NB4 (cell line): Measurements from ENCODE around the gene PNPO.

Source experiments
- DNase-seq: peaks from one replicate; pipeline ENCODE4 v3.0.0; 2010; ENCODE audit warnings: low read depth
- H3K4me3 ChIP-seq: one replicate; pipeline ENCODE4 v1.5.1; 2011; ENCODE audit warnings: mild to moderate bottlenecking, low read depth, low read length, moderate library complexity
- CTCF ChIP-seq: IDR thresholded peaks from one replicate; pipeline ENCODE4 v1.5.1; 2012; ENCODE audit warnings: low read depth, low read length
- MAX ChIP-seq: IDR thresholded peaks from 2 replicates; pipeline ENCODE4 v1.6.1; 2011; ENCODE audit warnings: low read depth, low read length
- MYC ChIP-seq: IDR thresholded peaks from 2 replicates; pipeline ENCODE4 v1.6.1; 2011; ENCODE audit warnings: low read depth, low read length
- POLR2A ChIP-seq: IDR thresholded peaks from 2 replicates; pipeline ENCODE4 v1.6.1; 2011; ENCODE audit warnings: mild to moderate bottlenecking; ENCODE audit not compliant: insufficient read length; ENCODE audit errors: extremely low read depth

PNPO gene

GRCh38 chr17:47941246-47942095 is at the start of gene PNPO:
Gene PNPO (plus strand): TSS chr17:47941571. CDS start chr17:47941676, 105 bp downstream.
- peak; percentile 98 for TF ChIP-seq MYC
- peak; percentile 57 for TF ChIP-seq POLR2A
- peak; percentile 97 for TF ChIP-seq MAX
- TF ChIP-seq CTCF = no peak
- H3K4me3 ChIP-seq = peak within 1 kb of the TSS; percentile 89
- peak; percentile 98 for DNase-seq

GRCh38 chr17:47894498-47895346 is 46.6 kb upstream of the PNPO start:
- TF ChIP-seq MYC (no peak), POLR2A (no peak), CTCF (no peak)
- H3K4me3 ChIP-seq = peak overlapping the region; percentile 93
- DNase-seq = no peak

GRCh38 chr17:47895347-47895855 is 46.0 kb upstream of the PNPO start:
- H3K4me3 ChIP-seq = peak overlapping the region; percentile 93
- DNase-seq = peak; percentile 42
- no peak for TF ChIP-seq CTCF
- TF ChIP-seq MYC = peak; percentile 39; the same call in 1 of the 2 replicates
- no peak for TF ChIP-seq MAX
- peak; percentile 85 for TF ChIP-seq POLR2A

GRCh38 chr17:47895856-47896671 is 45.3 kb upstream of the PNPO start, which contains the start of gene SP2:
Gene SP2 (plus strand): TSS chr17:47896236. CDS start chr17:47896287, 51 bp downstream.
- peak; percentile 52 for TF ChIP-seq MYC
- peak; percentile 75 for TF ChIP-seq POLR2A
- no peak for TF ChIP-seq MAX
- DNase-seq = peak; percentile 100
- H3K4me3 ChIP-seq = peak within 1 kb of the TSS; percentile 93

GRCh38 chr17:47896672-47897490 is 44.5 kb upstream of the PNPO start:
- no peak for TF ChIP-seq POLR2A
- TF ChIP-seq MYC = no peak
- TF ChIP-seq CTCF = no peak
- 0 out of 2 replicates have a peak, but pooled peaks have one; percentile 27 for TF ChIP-seq MAX
- H3K4me3 ChIP-seq = peak overlapping the region; percentile 92
- no peak for DNase-seq
